Suprapubic skin (tissue), 4 donors: ENCODE results near the gene MRFAP1L1. TPM values are rescaled to one million over a fixed set of nuclear protein-coding genes. Genes with fewer than 3 reads are reported as not detected.

Experiments
- DNase-seq, 2 donors: peaks; one replicate each; pipeline ENCODE4 v3.0.0-alpha.2; 2019; ENCODE audit warnings: low spot score in 2 of 2
- H3K27ac ChIP-seq: fragments of 200-600 bp; sonication (generic); one replicate; pipeline ENCODE4 v1.5.1; 2019
- H3K27me3 ChIP-seq: fragments of 200-600 bp; sonication (generic); one replicate; pipeline ENCODE4 v1.5.1; 2019
- H3K36me3 ChIP-seq: fragments of 200-600 bp; sonication (generic); one replicate; pipeline ENCODE4 v1.5.1; 2019
- H3K4me1 ChIP-seq: fragments of 200-600 bp; sonication (generic); one replicate; pipeline ENCODE4 v1.5.1; 2019
- H3K4me3 ChIP-seq: fragments of 200-600 bp; sonication (generic); one replicate; pipeline ENCODE4 v1.5.1; 2019; ENCODE audit warnings: mild to moderate bottlenecking
- H3K9me3 ChIP-seq: fragments of 200-600 bp; sonication (generic); one replicate; pipeline ENCODE4 v1.5.1; 2019
- EP300 ChIP-seq: sonication (generic); formaldehyde crosslinking; IDR thresholded peaks from one replicate; pipeline ENCODE4 v1.6.1; 2017; ENCODE audit warnings: antibody characterized with exemption
- POLR2A ChIP-seq, 2 donors: fragments of 450-650 bp; IDR thresholded peaks; one replicate each; pipeline ENCODE4 v1.6.1; 2017; ENCODE audit warnings: antibody characterized with exemption in 2 of 2, mild to moderate bottlenecking in 2 of 2, moderate library complexity in 2 of 2
- POLR2AphosphoS5 ChIP-seq, 3 donors: sonication (generic); formaldehyde crosslinking; IDR thresholded peaks; one replicate each; pipeline ENCODE4 v1.6.1; 2017; ENCODE audit warnings: antibody characterized with exemption in 3 of 3
- WGBS: methylation state at CpG from one replicate; pipeline ENCODE4 v1.1.5; 2018; 5-methylcytosine and 5-hydroxymethylcytosine counted together
- total RNA-seq, 4 donors: library from RNA; depleted of rRNA; stranded (reverse); fragments of >200 nt; gene quantifications; one replicate each; pipeline ENCODE4 v1.1.0, GENCODE V29; 2016
- TF ChIP-seq, protein P1 (sequence below), 2 donors: fragments of 200-600 bp in 1 of 2; fragments of 450-650 bp in 1 of 2; sonication (generic) in 1 of 2; IDR thresholded peaks; one replicate each; pipeline ENCODE4 v1.5.1; 2016 to 2019; ENCODE audit warnings: antibody characterized with exemption in 2 of 2, mild to moderate bottlenecking in 1 of 2, moderate library complexity in 1 of 2

Gene MRFAP1L1
- total RNA-seq, 4 donors from 2014 or later = 40.6 to 63.4 (median 53.4) TPM

DNA sequence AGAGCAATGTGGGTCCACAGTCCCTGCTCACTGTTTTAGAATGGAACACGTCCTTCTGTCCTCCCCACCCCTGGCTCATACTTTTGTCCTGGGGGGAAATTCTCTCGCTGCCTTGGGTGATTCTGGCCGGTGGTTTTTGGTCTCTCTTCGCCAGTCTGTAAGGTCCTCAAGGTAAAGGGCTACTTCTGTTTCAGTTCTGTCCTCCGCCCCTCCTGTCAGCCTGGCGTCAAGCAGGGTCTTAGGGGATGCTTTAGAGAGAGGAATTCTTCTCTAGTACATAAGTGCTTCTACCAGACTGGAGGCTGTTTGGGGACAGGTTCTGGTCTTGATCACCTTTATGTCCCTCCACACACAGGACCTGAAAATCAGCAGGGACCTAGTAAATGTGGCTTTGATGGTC lies 617 bp upstream of the MRFAP1L1 start:
- DNase-seq = no peak
- H3K4me3 ChIP-seq = peak overlapping the region; percentile 68
- peaks cover 40% of the 10 kb centered on the region for H3K4me1 ChIP-seq
- TF ChIP-seq POLR2AphosphoS5 (IDR thresholded peaks at IDR 0.05) (no peak), POLR2A (IDR thresholded peaks at IDR 0.05) (no peak), EP300 (no peak)
- TF ChIP-seq, protein P1, sequence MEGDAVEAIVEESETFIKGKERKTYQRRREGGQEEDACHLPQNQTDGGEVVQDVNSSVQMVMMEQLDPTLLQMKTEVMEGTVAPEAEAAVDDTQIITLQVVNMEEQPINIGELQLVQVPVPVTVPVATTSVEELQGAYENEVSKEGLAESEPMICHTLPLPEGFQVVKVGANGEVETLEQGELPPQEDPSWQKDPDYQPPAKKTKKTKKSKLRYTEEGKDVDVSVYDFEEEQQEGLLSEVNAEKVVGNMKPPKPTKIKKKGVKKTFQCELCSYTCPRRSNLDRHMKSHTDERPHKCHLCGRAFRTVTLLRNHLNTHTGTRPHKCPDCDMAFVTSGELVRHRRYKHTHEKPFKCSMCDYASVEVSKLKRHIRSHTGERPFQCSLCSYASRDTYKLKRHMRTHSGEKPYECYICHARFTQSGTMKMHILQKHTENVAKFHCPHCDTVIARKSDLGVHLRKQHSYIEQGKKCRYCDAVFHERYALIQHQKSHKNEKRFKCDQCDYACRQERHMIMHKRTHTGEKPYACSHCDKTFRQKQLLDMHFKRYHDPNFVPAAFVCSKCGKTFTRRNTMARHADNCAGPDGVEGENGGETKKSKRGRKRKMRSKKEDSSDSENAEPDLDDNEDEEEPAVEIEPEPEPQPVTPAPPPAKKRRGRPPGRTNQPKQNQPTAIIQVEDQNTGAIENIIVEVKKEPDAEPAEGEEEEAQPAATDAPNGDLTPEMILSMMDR (IDR thresholded peaks at IDR 0.05) = no peak
- H3K36me3 ChIP-seq = no peaks in the 10 kb centered on the region
- H3K27ac ChIP-seq = peak overlapping the region; percentile 89
- no peaks in the 10 kb centered on the region for H3K9me3 ChIP-seq
- H3K27me3 ChIP-seq = no peaks in the 10 kb centered on the region
- 13% methylated on average over 6 of the region's 6 CpGs for WGBS

DNA sequence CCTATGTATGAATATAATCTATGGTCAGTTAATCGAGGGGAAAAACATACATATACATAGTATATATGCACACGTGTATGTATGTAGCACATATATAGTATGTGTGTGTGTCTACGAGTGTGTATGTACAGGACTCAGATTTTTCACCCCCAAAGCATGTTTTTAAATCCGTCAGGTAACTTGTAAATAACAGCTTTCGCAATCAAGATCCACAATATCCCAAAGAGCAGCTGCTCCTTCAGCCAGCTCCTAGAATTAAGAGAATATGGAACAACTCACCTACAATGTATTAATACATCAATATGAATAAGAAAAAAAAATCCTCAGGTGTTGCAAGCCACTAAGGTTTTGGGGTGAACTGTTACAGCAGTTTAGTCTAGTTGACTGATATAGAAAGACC lies 3.5 kb downstream of the MRFAP1L1 start:
- H3K4me3 ChIP-seq = no peak overlapping the region
- H3K36me3 ChIP-seq = peaks cover 10% of the 10 kb centered on the region
- no peak for DNase-seq
- H3K27me3 ChIP-seq = no peaks in the 10 kb centered on the region
- WGBS = 88% methylated on average over 5 of the region's 5 CpGs
- TF ChIP-seq EP300 (no peak), POLR2AphosphoS5 (IDR thresholded peaks at IDR 0.05) (no peak), POLR2A (IDR thresholded peaks at IDR 0.05) (no peak)
- TF ChIP-seq, protein P1 (IDR thresholded peaks at IDR 0.05) = no peak
- peaks cover 40% of the 10 kb centered on the region for H3K4me1 ChIP-seq
- H3K27ac ChIP-seq = no peak overlapping the region
- no peaks in the 10 kb centered on the region for H3K9me3 ChIP-seq

DNA sequence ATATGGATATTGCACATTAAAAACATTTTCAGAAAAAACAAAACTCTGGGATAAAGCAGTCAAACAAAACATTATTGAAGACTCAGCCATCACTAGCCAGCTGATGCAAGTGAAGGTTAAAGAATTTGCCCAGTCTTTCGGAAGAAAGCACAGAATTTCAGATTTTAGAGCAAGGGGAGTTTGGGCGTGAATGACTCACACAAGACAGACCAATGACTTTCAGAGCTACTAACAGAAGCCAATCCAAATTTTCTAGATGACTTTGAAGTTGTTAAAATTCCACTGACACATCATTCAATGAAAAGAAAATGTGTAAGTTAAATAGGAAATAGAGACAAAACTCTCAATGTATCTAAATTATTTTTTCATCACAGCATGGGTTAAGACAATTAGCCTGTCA lies 4.0 kb downstream of the MRFAP1L1 start:
- Histone ChIP-seq H3K9me3 (no peaks in the 10 kb centered on the region), H3K4me3 (no peak overlapping the region), H3K36me3 (peaks cover 11% of the 10 kb centered on the region), H3K4me1 (peaks cover 40% of the 10 kb centered on the region), H3K27me3 (no peaks in the 10 kb centered on the region), H3K27ac (no peak overlapping the region)
- TF ChIP-seq POLR2AphosphoS5 (IDR thresholded peaks at IDR 0.05) = no peak
- TF ChIP-seq EP300 = no peak
- TF ChIP-seq, protein P1 (IDR thresholded peaks at IDR 0.05) = no peak
- no peak for TF ChIP-seq POLR2A (IDR thresholded peaks at IDR 0.05)
- 92% methylated on average over 2 of the region's 2 CpGs for WGBS
- no peak for DNase-seq

DNA sequence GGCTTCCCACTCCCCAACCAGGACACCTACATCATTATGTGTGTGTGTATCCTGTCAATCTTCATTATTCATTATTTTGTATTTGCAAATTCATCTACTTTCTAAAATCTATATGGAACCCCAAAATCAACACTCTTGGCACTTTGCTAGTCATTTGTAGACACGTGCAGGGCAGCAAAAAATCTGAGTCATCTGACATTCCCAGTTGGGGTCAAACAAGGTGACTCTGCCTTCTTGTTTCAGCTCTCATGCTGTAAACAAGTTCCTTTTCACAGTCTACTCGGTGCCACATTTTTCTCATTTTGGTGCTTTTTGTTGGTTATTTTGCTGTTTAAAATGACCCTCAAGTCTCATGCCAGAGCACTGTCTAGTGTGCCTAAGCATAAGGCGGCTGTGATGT lies 5.9 kb downstream of the MRFAP1L1 start:
- Histone ChIP-seq H3K4me3 (no peak overlapping the region), H3K4me1 (peaks cover 33% of the 10 kb centered on the region), H3K9me3 (no peaks in the 10 kb centered on the region), H3K36me3 (peaks cover 22% of the 10 kb centered on the region), H3K27me3 (no peaks in the 10 kb centered on the region), H3K27ac (no peak overlapping the region)
- WGBS = 50% methylated on average over 3 of the region's 3 CpGs
- no peak for DNase-seq
- TF ChIP-seq EP300 = no peak
- TF ChIP-seq, protein P1 (IDR thresholded peaks at IDR 0.05) = no peak
- TF ChIP-seq POLR2AphosphoS5 (IDR thresholded peaks at IDR 0.05) = no peak
- no peak for TF ChIP-seq POLR2A (IDR thresholded peaks at IDR 0.05)

DNA sequence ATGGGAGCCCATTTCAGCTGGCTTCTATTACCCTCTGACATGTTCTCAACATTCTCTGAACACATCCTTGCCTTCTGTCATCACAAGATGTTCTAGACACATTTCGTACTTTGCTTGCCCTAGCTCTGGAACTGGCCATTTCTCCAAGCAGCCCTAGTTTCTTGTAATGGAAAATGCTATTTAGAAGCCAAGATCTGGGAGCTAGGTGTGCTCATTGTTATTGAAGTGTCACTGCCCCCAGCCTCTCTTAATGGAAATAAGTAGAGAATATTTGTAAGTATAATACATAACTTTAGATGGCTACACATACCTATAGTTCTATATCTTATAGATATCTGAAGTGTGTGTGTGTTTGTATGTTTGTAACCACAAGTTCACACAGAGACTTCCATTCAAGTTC lies 6.9 kb downstream of the MRFAP1L1 start:
- no peak for DNase-seq
- no peak for TF ChIP-seq POLR2AphosphoS5 (IDR thresholded peaks at IDR 0.05)
- TF ChIP-seq, protein P1 (IDR thresholded peaks at IDR 0.05) = no peak
- no peak for TF ChIP-seq EP300
- no peak for TF ChIP-seq POLR2A (IDR thresholded peaks at IDR 0.05)
- H3K27me3 ChIP-seq = no peaks in the 10 kb centered on the region
- H3K27ac ChIP-seq = no peak overlapping the region
- peaks cover 22% of the 10 kb centered on the region for H3K36me3 ChIP-seq
- peaks cover 23% of the 10 kb centered on the region for H3K4me1 ChIP-seq
- H3K4me3 ChIP-seq = no peak overlapping the region
- WGBS = 0% methylated on average over 1 of the region's 1 CpG
- no peaks in the 10 kb centered on the region for H3K9me3 ChIP-seq
